GM23338 (cell line): Measurements from ENCODE around the gene VPS37B. TPM values are rescaled to one million over a fixed set of nuclear protein-coding genes. Genes with fewer than 3 reads are reported as not detected.

ENCODE experiments used
- ATAC-seq: fragments of 200-7000 bp; cut with Tn5 transposase; 3 replicates; pipeline ENCODE4 v1.9.1; 2020
- DNase-seq: peaks from one replicate; pipeline ENCODE4 v3.0.0-alpha.2; 2015; ENCODE audit warnings: low spot score
- H2AFZ ChIP-seq: fragments of 200-600 bp; sonication (generic); 2 replicates; pipeline ENCODE4 v1.8.0; 2016; ENCODE audit warnings: antibody characterized with exemption, mild to moderate bottlenecking, moderate library complexity
- H3F3A ChIP-seq: fragments of 200-600 bp; sonication (generic); replicated peaks from 2 replicates; pipeline ENCODE4 v1.8.0; 2017; ENCODE audit warnings: antibody characterized with exemption, mixed run types, low read depth
- H3K27ac ChIP-seq: fragments of 200-600 bp; sonication (generic); 2 replicates; pipeline ENCODE4 v1.6.1; 2016; ENCODE audit warnings: low read depth
- H3K27me3 ChIP-seq: fragments of 200-600 bp; sonication (generic); 2 replicates; pipeline ENCODE4 v1.8.0; 2016; ENCODE audit warnings: mild to moderate bottlenecking, mixed run types, moderate library complexity; ENCODE audit not compliant: insufficient read depth
- H3K36me3 ChIP-seq: fragments of 200-600 bp; sonication (generic); 2 replicates; pipeline ENCODE4 v1.8.0; 2016; ENCODE audit warnings: mild to moderate bottlenecking; ENCODE audit not compliant: insufficient read depth
- H3K4me1 ChIP-seq: fragments of 200-600 bp; sonication (generic); 2 replicates; pipeline ENCODE4 v1.8.0; 2016; ENCODE audit warnings: mild to moderate bottlenecking, moderate library complexity; ENCODE audit not compliant: insufficient read depth
- H3K4me2 ChIP-seq: fragments of 200-600 bp; sonication (generic); 2 replicates; pipeline ENCODE4 v1.7.1; 2017; ENCODE audit warnings: mixed run types
- H3K4me3 ChIP-seq: fragments of 200-600 bp; sonication (generic); 2 replicates; pipeline ENCODE4 v1.6.1; 2016; ENCODE audit warnings: mixed run types
- H3K79me2 ChIP-seq: fragments of 200-600 bp; sonication (generic); replicated peaks from 2 replicates; pipeline ENCODE4 v1.8.0; 2017; ENCODE audit warnings: mild to moderate bottlenecking; ENCODE audit not compliant: insufficient read depth
- H3K9me2 ChIP-seq: fragments of 200-600 bp; sonication (generic); 2 replicates; pipeline ENCODE4 v1.8.0; 2017; ENCODE audit not compliant: insufficient read depth
- H4K20me1 ChIP-seq: fragments of 200-600 bp; sonication (generic); replicated peaks from 2 replicates; pipeline ENCODE4 v1.8.0; 2017; ENCODE audit warnings: mild to moderate bottlenecking; ENCODE audit not compliant: insufficient read depth
- H3K27ac Mint-ChIP-seq: 2 replicates; pipeline ENCODE4 v1.8.0; 2020; ENCODE audit warnings: inconsistent platforms, mild to moderate bottlenecking, moderate library complexity, mixed read lengths
- H3K27me3 Mint-ChIP-seq: 3 replicates; pipeline ENCODE4 v1.8.0; 2022; ENCODE audit warnings: low read depth, mild to moderate bottlenecking, moderate library complexity, mixed read lengths, inconsistent platforms; ENCODE audit not compliant: insufficient read depth, poor library complexity
- H3K36me3 Mint-ChIP-seq: 3 replicates; pipeline ENCODE4 v1.8.0; 2021; ENCODE audit warnings: low read depth, mild to moderate bottlenecking, inconsistent platforms, moderate library complexity, mixed read lengths
- H3K4me1 Mint-ChIP-seq: 3 replicates; pipeline ENCODE4 v1.8.0; 2020; ENCODE audit warnings: mild to moderate bottlenecking, inconsistent platforms, mixed read lengths
- H3K4me3 Mint-ChIP-seq: 3 replicates; pipeline ENCODE4 v1.8.0; 2021; ENCODE audit warnings: moderate library complexity, mild to moderate bottlenecking, inconsistent platforms, mixed read lengths
- H3K9me3 Mint-ChIP-seq: 3 replicates; pipeline ENCODE4 v1.8.0; 2020; ENCODE audit warnings: moderate library complexity, mild to moderate bottlenecking, inconsistent platforms, mixed read lengths
- CREB1 ChIP-seq: fragments of 250-450 bp; sonication (Bioruptor Pico); IDR thresholded peaks from 2 replicates; pipeline ENCODE4 v1.5.0; 2020; ENCODE audit warnings: low read depth, mild to moderate bottlenecking, moderate library complexity
- EZH2 ChIP-seq: fragments of 200-600 bp; sonication (generic); IDR thresholded peaks from one replicate; pipeline ENCODE4 v1.8.0; 2017; ENCODE audit warnings: antibody characterized with exemption, mild to moderate bottlenecking, low read depth; ENCODE audit not compliant: unreplicated experiment
- EZH2phosphoT487 ChIP-seq: fragments of 200-600 bp; sonication (generic); IDR thresholded peaks from one replicate; pipeline ENCODE4 v1.8.1; 2018; ENCODE audit warnings: antibody characterized with exemption; ENCODE audit not compliant: unreplicated experiment
- JUNB ChIP-seq: IDR thresholded peaks from one replicate; pipeline ENCODE4 v1.6.1; 2016; ENCODE audit warnings: antibody characterized with exemption; ENCODE audit not compliant: unreplicated experiment
- NANOG ChIP-seq: IDR thresholded peaks from 2 replicates; pipeline ENCODE4 v1.6.1; 2016; ENCODE audit warnings: antibody characterized with exemption, borderline replicate concordance
- POLR2AphosphoS5 ChIP-seq: IDR thresholded peaks from 2 replicates; pipeline ENCODE4 v1.6.1; 2016; ENCODE audit warnings: antibody characterized with exemption, low read depth
- STAT1 ChIP-seq: IDR thresholded peaks from one replicate; pipeline ENCODE4 v1.6.1; 2016; ENCODE audit warnings: antibody characterized with exemption; ENCODE audit not compliant: unreplicated experiment
- ZNF114 ChIP-seq: fragments of 250-450 bp; sonication (Bioruptor Pico); IDR thresholded peaks from 2 replicates; pipeline ENCODE4 v1.5.0; 2020; ENCODE audit warnings: mild to moderate bottlenecking, moderate library complexity
- ZNF331 ChIP-seq: fragments of 250-450 bp; sonication (Bioruptor Pico); IDR thresholded peaks from 2 replicates; pipeline ENCODE4 v1.5.0; 2020; ENCODE audit warnings: low read depth, mild to moderate bottlenecking, moderate library complexity
- polyA plus RNA-seq: library from polyadenylated mRNA; unstranded; fragments of >200 nt; fragmentation: Nextera tagmentation; extraction: Ambion mirVana; gene quantifications from 2 replicates; pipeline ENCODE4 v1.2.1, GENCODE V29; 2016
- total RNA-seq: library from RNA; depleted of rRNA; stranded (reverse); fragments of >200 nt; shearing (Covaris generic); gene quantifications from 2 replicates; pipeline ENCODE4 v1.2.3, GENCODE V29; 2014
- TF ChIP-seq, protein P1 (sequence below): fragments of 250-450 bp; sonication (Bioruptor Pico); IDR thresholded peaks from 2 replicates; pipeline ENCODE4 v1.5.0; 2020; ENCODE audit warnings: mild to moderate bottlenecking, moderate library complexity
- TF ChIP-seq, protein P2 (sequence below): IDR thresholded peaks from one replicate; pipeline ENCODE4 v1.6.1; 2018; ENCODE audit warnings: antibody characterized with exemption; ENCODE audit not compliant: unreplicated experiment
- TF ChIP-seq, protein P3 (sequence below): IDR thresholded peaks from 2 replicates; pipeline ENCODE4 v1.6.1; 2016; ENCODE audit warnings: antibody characterized with exemption
- TF ChIP-seq, protein P4 (sequence below), 2 experiments: fragments of 200-600 bp in 1 of 2; sonication (generic) in 1 of 2; conservative IDR thresholded peaks; 2 replicates each; pipeline versions ENCODE4 v1.5.1 to v1.6.1; 2016 to 2017; ENCODE audit warnings: antibody characterized with exemption in 2 of 2, low read depth in 2 of 2, mild to moderate bottlenecking in 2 of 2, moderate library complexity in 1 of 2

The VPS37B gene
- total and polyA plus RNA-seq, 2 experiments from 2014 or later: 6.7 to 10.9 TPM

- H3K27ac Mint-ChIP-seq: no peak overlapping the region
- H3K4me3 ChIP-seq: no peak overlapping the region
- H2AFZ ChIP-seq: no peak overlapping the region
- H3K27me3 ChIP-seq: no peaks in the 10 kb centered on the region
- H3F3A ChIP-seq: no peaks in the 10 kb centered on the region
- TF ChIP-seq JUNB: no peak
- TF ChIP-seq, protein P1, sequence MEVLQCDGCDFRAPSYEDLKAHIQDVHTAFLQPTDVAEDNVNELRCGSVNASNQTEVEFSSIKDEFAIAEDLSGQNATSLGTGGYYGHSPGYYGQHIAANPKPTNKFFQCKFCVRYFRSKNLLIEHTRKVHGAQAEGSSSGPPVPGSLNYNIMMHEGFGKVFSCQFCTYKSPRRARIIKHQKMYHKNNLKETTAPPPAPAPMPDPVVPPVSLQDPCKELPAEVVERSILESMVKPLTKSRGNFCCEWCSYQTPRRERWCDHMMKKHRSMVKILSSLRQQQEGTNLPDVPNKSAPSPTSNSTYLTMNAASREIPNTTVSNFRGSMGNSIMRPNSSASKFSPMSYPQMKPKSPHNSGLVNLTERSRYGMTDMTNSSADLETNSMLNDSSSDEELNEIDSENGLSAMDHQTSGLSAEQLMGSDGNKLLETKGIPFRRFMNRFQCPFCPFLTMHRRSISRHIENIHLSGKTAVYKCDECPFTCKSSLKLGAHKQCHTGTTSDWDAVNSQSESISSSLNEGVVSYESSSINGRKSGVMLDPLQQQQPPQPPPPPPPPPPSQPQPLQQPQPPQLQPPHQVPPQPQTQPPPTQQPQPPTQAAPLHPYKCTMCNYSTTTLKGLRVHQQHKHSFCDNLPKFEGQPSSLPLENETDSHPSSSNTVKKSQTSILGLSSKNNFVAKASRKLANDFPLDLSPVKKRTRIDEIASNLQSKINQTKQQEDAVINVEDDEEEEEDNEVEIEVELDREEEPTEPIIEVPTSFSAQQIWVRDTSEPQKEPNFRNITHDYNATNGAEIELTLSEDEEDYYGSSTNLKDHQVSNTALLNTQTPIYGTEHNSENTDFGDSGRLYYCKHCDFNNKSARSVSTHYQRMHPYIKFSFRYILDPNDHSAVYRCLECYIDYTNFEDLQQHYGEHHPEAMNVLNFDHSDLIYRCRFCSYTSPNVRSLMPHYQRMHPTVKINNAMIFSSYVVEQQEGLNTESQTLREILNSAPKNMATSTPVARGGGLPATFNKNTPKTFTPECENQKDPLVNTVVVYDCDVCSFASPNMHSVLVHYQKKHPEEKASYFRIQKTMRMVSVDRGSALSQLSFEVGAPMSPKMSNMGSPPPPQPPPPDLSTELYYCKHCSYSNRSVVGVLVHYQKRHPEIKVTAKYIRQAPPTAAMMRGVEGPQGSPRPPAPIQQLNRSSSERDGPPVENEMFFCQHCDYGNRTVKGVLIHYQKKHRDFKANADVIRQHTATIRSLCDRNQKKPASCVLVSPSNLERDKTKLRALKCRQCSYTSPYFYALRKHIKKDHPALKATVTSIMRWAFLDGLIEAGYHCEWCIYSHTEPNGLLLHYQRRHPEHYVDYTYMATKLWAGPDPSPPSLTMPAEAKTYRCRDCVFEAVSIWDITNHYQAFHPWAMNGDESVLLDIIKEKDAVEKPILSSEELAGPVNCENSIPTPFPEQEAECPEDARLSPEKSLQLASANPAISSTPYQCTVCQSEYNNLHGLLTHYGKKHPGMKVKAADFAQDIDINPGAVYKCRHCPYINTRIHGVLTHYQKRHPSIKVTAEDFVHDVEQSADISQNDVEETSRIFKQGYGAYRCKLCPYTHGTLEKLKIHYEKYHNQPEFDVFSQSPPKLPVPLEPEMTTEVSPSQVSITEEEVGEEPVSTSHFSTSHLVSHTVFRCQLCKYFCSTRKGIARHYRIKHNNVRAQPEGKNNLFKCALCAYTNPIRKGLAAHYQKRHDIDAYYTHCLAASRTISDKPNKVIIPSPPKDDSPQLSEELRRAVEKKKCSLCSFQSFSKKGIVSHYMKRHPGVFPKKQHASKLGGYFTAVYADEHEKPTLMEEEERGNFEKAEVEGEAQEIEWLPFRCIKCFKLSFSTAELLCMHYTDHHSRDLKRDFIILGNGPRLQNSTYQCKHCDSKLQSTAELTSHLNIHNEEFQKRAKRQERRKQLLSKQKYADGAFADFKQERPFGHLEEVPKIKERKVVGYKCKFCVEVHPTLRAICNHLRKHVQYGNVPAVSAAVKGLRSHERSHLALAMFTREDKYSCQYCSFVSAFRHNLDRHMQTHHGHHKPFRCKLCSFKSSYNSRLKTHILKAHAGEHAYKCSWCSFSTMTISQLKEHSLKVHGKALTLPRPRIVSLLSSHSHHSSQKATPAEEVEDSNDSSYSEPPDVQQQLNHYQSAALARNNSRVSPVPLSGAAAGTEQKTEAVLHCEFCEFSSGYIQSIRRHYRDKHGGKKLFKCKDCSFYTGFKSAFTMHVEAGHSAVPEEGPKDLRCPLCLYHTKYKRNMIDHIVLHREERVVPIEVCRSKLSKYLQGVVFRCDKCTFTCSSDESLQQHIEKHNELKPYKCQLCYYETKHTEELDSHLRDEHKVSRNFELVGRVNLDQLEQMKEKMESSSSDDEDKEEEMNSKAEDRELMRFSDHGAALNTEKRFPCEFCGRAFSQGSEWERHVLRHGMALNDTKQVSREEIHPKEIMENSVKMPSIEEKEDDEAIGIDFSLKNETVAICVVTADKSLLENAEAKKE: no peak
- TF ChIP-seq EZH2: no peak
- no peak for TF ChIP-seq CREB1 (CRISPR knock-in tag)
- no peak for TF ChIP-seq NANOG
- no peak for TF ChIP-seq POLR2AphosphoS5
- no peak for TF ChIP-seq ZNF114 (CRISPR knock-in tag)
- TF ChIP-seq, protein P2, sequence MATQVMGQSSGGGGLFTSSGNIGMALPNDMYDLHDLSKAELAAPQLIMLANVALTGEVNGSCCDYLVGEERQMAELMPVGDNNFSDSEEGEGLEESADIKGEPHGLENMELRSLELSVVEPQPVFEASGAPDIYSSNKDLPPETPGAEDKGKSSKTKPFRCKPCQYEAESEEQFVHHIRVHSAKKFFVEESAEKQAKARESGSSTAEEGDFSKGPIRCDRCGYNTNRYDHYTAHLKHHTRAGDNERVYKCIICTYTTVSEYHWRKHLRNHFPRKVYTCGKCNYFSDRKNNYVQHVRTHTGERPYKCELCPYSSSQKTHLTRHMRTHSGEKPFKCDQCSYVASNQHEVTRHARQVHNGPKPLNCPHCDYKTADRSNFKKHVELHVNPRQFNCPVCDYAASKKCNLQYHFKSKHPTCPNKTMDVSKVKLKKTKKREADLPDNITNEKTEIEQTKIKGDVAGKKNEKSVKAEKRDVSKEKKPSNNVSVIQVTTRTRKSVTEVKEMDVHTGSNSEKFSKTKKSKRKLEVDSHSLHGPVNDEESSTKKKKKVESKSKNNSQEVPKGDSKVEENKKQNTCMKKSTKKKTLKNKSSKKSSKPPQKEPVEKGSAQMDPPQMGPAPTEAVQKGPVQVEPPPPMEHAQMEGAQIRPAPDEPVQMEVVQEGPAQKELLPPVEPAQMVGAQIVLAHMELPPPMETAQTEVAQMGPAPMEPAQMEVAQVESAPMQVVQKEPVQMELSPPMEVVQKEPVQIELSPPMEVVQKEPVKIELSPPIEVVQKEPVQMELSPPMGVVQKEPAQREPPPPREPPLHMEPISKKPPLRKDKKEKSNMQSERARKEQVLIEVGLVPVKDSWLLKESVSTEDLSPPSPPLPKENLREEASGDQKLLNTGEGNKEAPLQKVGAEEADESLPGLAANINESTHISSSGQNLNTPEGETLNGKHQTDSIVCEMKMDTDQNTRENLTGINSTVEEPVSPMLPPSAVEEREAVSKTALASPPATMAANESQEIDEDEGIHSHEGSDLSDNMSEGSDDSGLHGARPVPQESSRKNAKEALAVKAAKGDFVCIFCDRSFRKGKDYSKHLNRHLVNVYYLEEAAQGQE: no peak
- TF ChIP-seq, protein P3, sequence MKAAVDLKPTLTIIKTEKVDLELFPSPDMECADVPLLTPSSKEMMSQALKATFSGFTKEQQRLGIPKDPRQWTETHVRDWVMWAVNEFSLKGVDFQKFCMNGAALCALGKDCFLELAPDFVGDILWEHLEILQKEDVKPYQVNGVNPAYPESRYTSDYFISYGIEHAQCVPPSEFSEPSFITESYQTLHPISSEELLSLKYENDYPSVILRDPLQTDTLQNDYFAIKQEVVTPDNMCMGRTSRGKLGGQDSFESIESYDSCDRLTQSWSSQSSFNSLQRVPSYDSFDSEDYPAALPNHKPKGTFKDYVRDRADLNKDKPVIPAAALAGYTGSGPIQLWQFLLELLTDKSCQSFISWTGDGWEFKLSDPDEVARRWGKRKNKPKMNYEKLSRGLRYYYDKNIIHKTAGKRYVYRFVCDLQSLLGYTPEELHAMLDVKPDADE: no peak
- no peak for TF ChIP-seq EZH2phosphoT487
- TF ChIP-seq STAT1: no peak
- TF ChIP-seq, protein P4, sequence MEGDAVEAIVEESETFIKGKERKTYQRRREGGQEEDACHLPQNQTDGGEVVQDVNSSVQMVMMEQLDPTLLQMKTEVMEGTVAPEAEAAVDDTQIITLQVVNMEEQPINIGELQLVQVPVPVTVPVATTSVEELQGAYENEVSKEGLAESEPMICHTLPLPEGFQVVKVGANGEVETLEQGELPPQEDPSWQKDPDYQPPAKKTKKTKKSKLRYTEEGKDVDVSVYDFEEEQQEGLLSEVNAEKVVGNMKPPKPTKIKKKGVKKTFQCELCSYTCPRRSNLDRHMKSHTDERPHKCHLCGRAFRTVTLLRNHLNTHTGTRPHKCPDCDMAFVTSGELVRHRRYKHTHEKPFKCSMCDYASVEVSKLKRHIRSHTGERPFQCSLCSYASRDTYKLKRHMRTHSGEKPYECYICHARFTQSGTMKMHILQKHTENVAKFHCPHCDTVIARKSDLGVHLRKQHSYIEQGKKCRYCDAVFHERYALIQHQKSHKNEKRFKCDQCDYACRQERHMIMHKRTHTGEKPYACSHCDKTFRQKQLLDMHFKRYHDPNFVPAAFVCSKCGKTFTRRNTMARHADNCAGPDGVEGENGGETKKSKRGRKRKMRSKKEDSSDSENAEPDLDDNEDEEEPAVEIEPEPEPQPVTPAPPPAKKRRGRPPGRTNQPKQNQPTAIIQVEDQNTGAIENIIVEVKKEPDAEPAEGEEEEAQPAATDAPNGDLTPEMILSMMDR (conservative IDR thresholded peaks at IDR 0.05; ENCODE audit: low read depth in 2 of 2): no peak
- TF ChIP-seq ZNF331 (CRISPR knock-in tag): no peak
- peaks cover under 1% of the 10 kb centered on the region; the same call in 1 of the 2 replicates for H4K20me1 ChIP-seq
- DNase-seq (no peak), ATAC-seq (no peak)
- H3K4me3 Mint-ChIP-seq: no peak overlapping the region
- no peaks in the 10 kb centered on the region for H3K36me3 ChIP-seq
- no peaks in the 10 kb centered on the region for H3K9me3 Mint-ChIP-seq
- no peaks in the 10 kb centered on the region for H3K4me1 ChIP-seq
- no peaks in the 10 kb centered on the region for H3K79me2 ChIP-seq
- H3K9me2 ChIP-seq: no peaks in the 10 kb centered on the region
- peaks cover 6% of the 10 kb centered on the region for H3K27me3 Mint-ChIP-seq
- no peaks in the 10 kb centered on the region; the same call in 2 of the 3 replicates for H3K36me3 Mint-ChIP-seq
- no peak overlapping the region for H3K27ac ChIP-seq
- H3K4me1 Mint-ChIP-seq: no peaks in the 10 kb centered on the region; the same call in 2 of the 3 replicates
- no peak overlapping the region for H3K4me2 ChIP-seq
These were observed 37.8 kb downstream of the VPS37B start for GRCh38 chr12:122858171-122858570.
